ENCODE data around the gene PKD2.

DNA sequence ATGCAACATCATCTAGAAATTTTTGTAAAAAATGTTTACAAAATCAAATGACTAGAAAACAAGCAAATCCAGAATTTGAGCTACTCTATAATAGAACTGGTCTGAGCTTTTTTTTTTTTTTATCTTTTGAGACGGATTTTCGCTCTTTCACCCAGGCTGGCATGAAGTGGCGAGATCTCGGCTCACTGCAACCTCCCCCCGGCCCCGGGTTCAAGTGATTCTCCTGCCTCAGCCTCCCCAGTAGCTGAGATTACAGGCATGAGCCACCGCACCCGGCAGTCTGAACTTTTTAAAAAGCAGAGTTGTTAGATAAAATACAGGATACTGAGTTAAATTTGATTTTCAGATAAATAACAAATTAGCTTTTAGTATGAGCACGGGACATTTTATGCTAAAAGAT is 20.9 kb upstream of the PKD2 start:
- TF ChIP-seq, protein P1, sequence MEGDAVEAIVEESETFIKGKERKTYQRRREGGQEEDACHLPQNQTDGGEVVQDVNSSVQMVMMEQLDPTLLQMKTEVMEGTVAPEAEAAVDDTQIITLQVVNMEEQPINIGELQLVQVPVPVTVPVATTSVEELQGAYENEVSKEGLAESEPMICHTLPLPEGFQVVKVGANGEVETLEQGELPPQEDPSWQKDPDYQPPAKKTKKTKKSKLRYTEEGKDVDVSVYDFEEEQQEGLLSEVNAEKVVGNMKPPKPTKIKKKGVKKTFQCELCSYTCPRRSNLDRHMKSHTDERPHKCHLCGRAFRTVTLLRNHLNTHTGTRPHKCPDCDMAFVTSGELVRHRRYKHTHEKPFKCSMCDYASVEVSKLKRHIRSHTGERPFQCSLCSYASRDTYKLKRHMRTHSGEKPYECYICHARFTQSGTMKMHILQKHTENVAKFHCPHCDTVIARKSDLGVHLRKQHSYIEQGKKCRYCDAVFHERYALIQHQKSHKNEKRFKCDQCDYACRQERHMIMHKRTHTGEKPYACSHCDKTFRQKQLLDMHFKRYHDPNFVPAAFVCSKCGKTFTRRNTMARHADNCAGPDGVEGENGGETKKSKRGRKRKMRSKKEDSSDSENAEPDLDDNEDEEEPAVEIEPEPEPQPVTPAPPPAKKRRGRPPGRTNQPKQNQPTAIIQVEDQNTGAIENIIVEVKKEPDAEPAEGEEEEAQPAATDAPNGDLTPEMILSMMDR (IDR thresholded peaks at IDR 0.05) = no peak
- no peak for TF ChIP-seq POLR2A (IDR thresholded peaks at IDR 0.05)

Measured in adrenal gland (tissue), 5 donors.